Measurements from ENCODE around the gene GNB4. TPM values are rescaled to one million over a fixed set of nuclear protein-coding genes. Genes with fewer than 3 reads are reported as not detected.

The GNB4 gene
- polyA plus RNA-seq, 4 donors, result 0.67 to 9.7 (median 4.5) TPM

DNA sequence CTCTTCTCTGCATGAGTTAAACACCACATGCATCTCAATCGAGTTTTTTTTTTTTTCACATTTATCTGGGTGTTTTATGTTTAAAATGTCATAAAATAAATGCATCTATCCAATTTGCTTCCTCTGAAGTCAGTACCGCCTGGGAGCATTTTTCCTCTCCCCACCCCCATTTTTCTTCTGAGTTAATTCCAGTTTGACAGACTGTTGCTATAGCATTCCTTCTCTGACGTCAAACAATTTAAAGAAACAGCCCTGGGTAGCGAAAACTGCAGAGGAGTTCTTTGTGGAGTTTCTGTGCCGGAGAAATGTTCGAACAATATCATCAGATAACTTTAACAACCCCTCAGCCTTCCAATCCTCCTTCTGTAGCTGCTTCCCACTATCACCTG, 900 bp upstream of the GNB4 start:
- Histone ChIP-seq H3K27me3 (ENCODE audit: control insufficient read depth in 3 of 3, insufficient read depth in 3 of 3, low read length in 3 of 3) (peaks cover 0 to 35% (median 0%) of the 10 kb centered on the region in 3 donors), H3K4me1 (ENCODE audit: control insufficient read depth in 3 of 3, insufficient read depth in 2 of 3, low read depth in 1 of 3, low read length in 2 of 3) (peaks cover 0 to 14% (median 3%) of the 10 kb centered on the region in 3 donors), H3K9me3 (ENCODE audit: control insufficient read depth in 2 of 2, insufficient read depth in 1 of 2, low read depth in 1 of 2, low read length in 1 of 2) (no peaks in the 10 kb centered on the region), H3K4me3 (ENCODE audit: low read depth in 1 of 3, low read length in 3 of 3) (peak overlapping the region in 1 of 3 donors; percentile 62), H3K27ac (ENCODE audit: low read depth in 1 of 3, low read length in 2 of 3) (peak overlapping the region in 2 of 3 donors; percentile 92), H3K36me3 (ENCODE audit: control insufficient read depth in 3 of 3, insufficient read depth in 2 of 3, low read depth in 1 of 3, low read length in 3 of 3) (no peaks in the 10 kb centered on the region)
- peak in 1 of 2 donors; percentile 39 for DNase-seq
- FAIRE-seq, result no peak
- 45 to 63% (median 52%) methylated on average over 6 of the region's 6 CpGs for WGBS, 3 donors

DNA sequence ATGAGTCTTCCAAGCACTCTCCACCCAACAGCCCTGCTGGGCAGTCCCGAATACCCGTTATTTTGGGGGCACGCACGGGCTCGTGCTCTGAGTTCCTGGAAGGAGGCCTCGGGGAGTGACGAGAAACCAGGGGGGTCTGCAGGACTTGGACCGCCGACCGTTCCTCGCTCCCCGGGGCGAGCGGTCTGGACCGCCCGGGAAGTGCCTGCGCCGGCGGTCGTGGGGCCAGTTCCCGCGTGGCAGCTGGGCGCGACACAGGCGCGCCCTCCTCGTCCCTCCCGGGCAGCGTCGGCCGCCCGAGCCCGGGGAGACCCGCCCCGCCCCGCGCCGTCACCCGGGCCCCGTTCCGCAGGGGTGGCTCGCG, 387 bp downstream of the GNB4 start:
- 1 to 5% (median 4%) methylated on average over 14 to 43 of the region's 43 CpGs for WGBS, 3 donors
- no peak for FAIRE-seq
- H3K4me3 ChIP-seq (ENCODE audit: low read depth in 1 of 3, low read length in 3 of 3), result peak overlapping the region; percentile 49 to 52 (median 51)
- no peaks in the 10 kb centered on the region for H3K36me3 ChIP-seq (ENCODE audit: control insufficient read depth in 3 of 3, insufficient read depth in 2 of 3, low read depth in 1 of 3, low read length in 3 of 3)
- DNase-seq, result peak in 1 of 2 donors; percentile 4
- H3K27ac ChIP-seq (ENCODE audit: low read depth in 1 of 3, low read length in 2 of 3), result peak overlapping the region; percentile 34 to 92 (median 75)
- no peaks in the 10 kb centered on the region for H3K9me3 ChIP-seq (ENCODE audit: control insufficient read depth in 2 of 2, insufficient read depth in 1 of 2, low read depth in 1 of 2, low read length in 1 of 2)
- peaks cover 0 to 35% (median 0%) of the 10 kb centered on the region in 3 donors for H3K27me3 ChIP-seq (ENCODE audit: control insufficient read depth in 3 of 3, insufficient read depth in 3 of 3, low read length in 3 of 3)
- peaks cover 0 to 14% (median 3%) of the 10 kb centered on the region in 3 donors for H3K4me1 ChIP-seq (ENCODE audit: control insufficient read depth in 3 of 3, insufficient read depth in 2 of 3, low read depth in 1 of 3, low read length in 2 of 3)

DNA sequence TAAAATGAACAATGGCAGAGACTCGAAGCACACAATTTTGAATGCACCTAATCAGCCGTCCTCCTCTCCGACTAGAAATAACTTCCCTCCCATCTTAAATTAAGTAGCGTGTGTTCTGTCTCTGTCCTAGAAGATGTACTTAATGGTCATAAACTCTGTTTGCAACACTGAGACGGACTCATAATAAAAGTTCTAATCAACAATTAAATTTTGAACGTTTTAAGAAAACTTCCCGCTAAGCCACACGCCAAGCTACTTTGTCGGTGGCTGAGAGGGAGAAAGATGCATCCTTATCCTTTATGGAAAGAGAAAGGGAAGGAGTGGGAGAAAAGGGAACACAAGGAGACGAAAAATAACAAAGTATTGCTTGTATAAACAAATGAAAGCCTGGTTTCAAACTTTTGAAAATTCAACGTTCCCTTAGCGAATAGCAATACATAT, 989 bp downstream of the GNB4 start:
- no peaks in the 10 kb centered on the region for H3K36me3 ChIP-seq (ENCODE audit: control insufficient read depth in 3 of 3, insufficient read depth in 2 of 3, low read depth in 1 of 3, low read length in 3 of 3)
- peaks cover 0 to 14% (median 3%) of the 10 kb centered on the region in 3 donors for H3K4me1 ChIP-seq (ENCODE audit: control insufficient read depth in 3 of 3, insufficient read depth in 2 of 3, low read depth in 1 of 3, low read length in 2 of 3)
- no peak for FAIRE-seq
- WGBS, 3 donors, result 16 to 41% (median 37%) methylated on average over 12 of the region's 12 CpGs
- peak in 1 of 2 donors; percentile 12 for DNase-seq
- no peaks in the 10 kb centered on the region for H3K9me3 ChIP-seq (ENCODE audit: control insufficient read depth in 2 of 2, insufficient read depth in 1 of 2, low read depth in 1 of 2, low read length in 1 of 2)
- H3K4me3 ChIP-seq (ENCODE audit: low read depth in 1 of 3, low read length in 3 of 3), result peak overlapping the region in 2 of 3 donors; percentile 51 to 52
- H3K27ac ChIP-seq (ENCODE audit: low read depth in 1 of 3, low read length in 2 of 3), result peak overlapping the region in 2 of 3 donors; percentile 62 to 75
- H3K27me3 ChIP-seq (ENCODE audit: control insufficient read depth in 3 of 3, insufficient read depth in 3 of 3, low read length in 3 of 3), result peaks cover 0 to 35% (median 0%) of the 10 kb centered on the region in 3 donors

DNA sequence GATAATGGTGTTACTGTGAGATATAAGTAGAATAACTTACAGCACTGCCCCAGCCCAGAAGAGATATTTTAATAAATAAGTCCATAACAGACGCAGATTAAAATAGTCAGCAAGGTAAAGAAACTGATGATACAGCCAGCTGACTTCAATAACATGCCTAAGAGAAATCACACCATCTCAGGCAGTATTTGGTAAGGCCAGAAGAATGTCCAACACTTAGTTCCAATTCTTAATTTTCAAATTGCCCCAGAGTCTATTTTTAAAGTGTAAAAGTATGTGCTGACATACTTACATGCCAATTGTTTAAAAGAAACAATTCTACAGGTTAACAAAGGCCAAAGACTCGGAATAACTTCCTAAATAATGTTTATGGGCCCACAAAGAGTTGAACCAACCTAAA, 1.6 kb downstream of the GNB4 start:
- FAIRE-seq (no peak), DNase-seq (no peak)
- peak overlapping the region in 2 of 3 donors; percentile 57 to 75 for H3K27ac ChIP-seq (ENCODE audit: low read depth in 1 of 3, low read length in 2 of 3)
- peaks cover 0 to 14% (median 3%) of the 10 kb centered on the region in 3 donors for H3K4me1 ChIP-seq (ENCODE audit: control insufficient read depth in 3 of 3, insufficient read depth in 2 of 3, low read depth in 1 of 3, low read length in 2 of 3)
- peaks cover 0 to 35% (median 0%) of the 10 kb centered on the region in 3 donors for H3K27me3 ChIP-seq (ENCODE audit: control insufficient read depth in 3 of 3, insufficient read depth in 3 of 3, low read length in 3 of 3)
- H3K36me3 ChIP-seq (ENCODE audit: control insufficient read depth in 3 of 3, insufficient read depth in 2 of 3, low read depth in 1 of 3, low read length in 3 of 3), result no peaks in the 10 kb centered on the region
- 61 to 92% (median 75%) methylated on average over 2 of the region's 2 CpGs for WGBS, 3 donors
- H3K4me3 ChIP-seq (ENCODE audit: low read depth in 1 of 3, low read length in 3 of 3), result no peak overlapping the region
- no peaks in the 10 kb centered on the region for H3K9me3 ChIP-seq (ENCODE audit: control insufficient read depth in 2 of 2, insufficient read depth in 1 of 2, low read depth in 1 of 2, low read length in 1 of 2)

DNA sequence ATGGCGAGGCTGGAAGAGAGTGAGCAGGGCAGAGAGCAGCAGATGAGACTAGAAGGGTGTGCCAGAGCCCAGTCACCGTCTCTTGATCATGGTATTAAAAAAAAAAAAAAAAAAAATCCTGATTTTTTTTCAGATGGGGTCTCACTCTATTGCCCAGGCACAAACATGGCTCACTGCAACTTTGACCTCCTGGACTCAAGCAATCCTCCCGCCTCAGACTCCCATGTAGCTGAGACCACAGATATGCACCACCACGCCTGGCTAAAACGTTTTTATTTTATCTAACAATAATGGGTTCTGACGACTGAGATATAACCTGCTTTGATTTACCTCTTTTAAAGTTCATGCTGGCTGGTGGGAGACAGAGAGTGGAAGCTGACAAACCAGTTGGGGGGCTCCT, 4.0 kb downstream of the GNB4 start:
- H3K9me3 ChIP-seq (ENCODE audit: control insufficient read depth in 2 of 2, insufficient read depth in 1 of 2, low read depth in 1 of 2, low read length in 1 of 2), result no peaks in the 10 kb centered on the region
- H3K4me1 ChIP-seq (ENCODE audit: control insufficient read depth in 3 of 3, insufficient read depth in 2 of 3, low read depth in 1 of 3, low read length in 2 of 3), result peaks cover 0 to 14% (median 3%) of the 10 kb centered on the region in 3 donors
- H3K27ac ChIP-seq (ENCODE audit: low read depth in 1 of 3, low read length in 2 of 3), result no peak overlapping the region
- H3K36me3 ChIP-seq (ENCODE audit: control insufficient read depth in 3 of 3, insufficient read depth in 2 of 3, low read depth in 1 of 3, low read length in 3 of 3), result no peaks in the 10 kb centered on the region
- H3K27me3 ChIP-seq (ENCODE audit: control insufficient read depth in 3 of 3, insufficient read depth in 3 of 3, low read length in 3 of 3), result peaks cover 0 to 27% (median 0%) of the 10 kb centered on the region in 3 donors
- DNase-seq (no peak), FAIRE-seq (no peak)
- H3K4me3 ChIP-seq (ENCODE audit: low read depth in 1 of 3, low read length in 3 of 3), result no peak overlapping the region
- 62 to 73% (median 62%) methylated on average over 6 of the region's 6 CpGs for WGBS, 3 donors

DNA sequence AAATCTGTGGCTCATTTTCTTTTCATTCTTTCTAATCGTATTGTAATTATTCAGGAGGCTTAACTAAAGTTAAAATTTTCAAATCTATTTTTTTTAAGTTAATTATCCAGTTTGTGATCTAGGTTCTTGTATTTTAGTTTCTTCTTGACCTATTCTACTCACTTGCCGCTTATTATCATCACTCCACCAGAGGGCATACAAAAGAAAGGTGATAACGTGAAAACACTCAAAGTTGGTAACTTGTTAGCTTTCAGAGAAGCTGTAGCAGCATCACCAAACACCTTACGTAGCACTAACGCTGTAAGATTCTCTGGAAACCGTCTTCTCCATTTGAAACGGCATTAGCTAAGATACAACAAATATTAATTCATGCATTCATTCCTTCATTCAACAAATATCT, 4.8 kb downstream of the GNB4 start:
- Histone ChIP-seq H3K27ac (ENCODE audit: low read depth in 1 of 3, low read length in 2 of 3) (no peak overlapping the region), H3K4me1 (ENCODE audit: control insufficient read depth in 3 of 3, insufficient read depth in 2 of 3, low read depth in 1 of 3, low read length in 2 of 3) (peaks cover 0 to 9% (median 3%) of the 10 kb centered on the region in 3 donors), H3K9me3 (ENCODE audit: control insufficient read depth in 2 of 2, insufficient read depth in 1 of 2, low read depth in 1 of 2, low read length in 1 of 2) (no peaks in the 10 kb centered on the region), H3K27me3 (ENCODE audit: control insufficient read depth in 3 of 3, insufficient read depth in 3 of 3, low read length in 3 of 3) (peaks cover 0 to 20% (median 0%) of the 10 kb centered on the region in 3 donors), H3K4me3 (ENCODE audit: low read depth in 1 of 3, low read length in 3 of 3) (no peak overlapping the region), H3K36me3 (ENCODE audit: control insufficient read depth in 3 of 3, insufficient read depth in 2 of 3, low read depth in 1 of 3, low read length in 3 of 3) (no peaks in the 10 kb centered on the region)
- FAIRE-seq (no peak), DNase-seq (no peak)
- 48 to 57% (median 51%) methylated on average over 7 of the region's 7 CpGs for WGBS, 3 donors

DNA sequence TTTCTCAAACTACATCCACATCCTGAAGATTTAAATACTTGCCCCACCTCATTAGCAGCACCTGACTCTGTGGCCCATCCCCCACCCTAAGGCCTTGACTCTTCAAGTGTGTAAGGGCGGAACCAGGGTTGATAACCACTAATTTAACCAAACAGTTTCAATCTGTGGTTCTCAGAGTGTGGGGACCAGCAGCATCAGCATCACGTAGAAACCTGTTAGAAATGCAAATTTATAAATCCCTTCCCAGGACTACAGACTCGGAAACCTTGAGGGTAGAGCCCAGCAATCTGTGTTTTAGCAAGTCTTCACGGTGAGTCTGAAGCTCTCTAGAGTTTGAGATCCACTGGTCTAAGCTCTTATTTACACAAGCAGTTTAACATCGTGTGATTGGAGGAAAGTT, 12.4 kb downstream of the GNB4 start:
- H3K36me3 ChIP-seq (ENCODE audit: control insufficient read depth in 3 of 3, insufficient read depth in 2 of 3, low read depth in 1 of 3, low read length in 3 of 3), result no peaks in the 10 kb centered on the region
- H3K27ac ChIP-seq (ENCODE audit: low read depth in 1 of 3, low read length in 2 of 3), result no peak overlapping the region
- 28 to 45% (median 30%) methylated on average over 5 of the region's 5 CpGs for WGBS, 3 donors
- FAIRE-seq, result no peak
- H3K4me3 ChIP-seq (ENCODE audit: low read depth in 1 of 3, low read length in 3 of 3), result no peak overlapping the region
- H3K27me3 ChIP-seq (ENCODE audit: control insufficient read depth in 3 of 3, insufficient read depth in 3 of 3, low read length in 3 of 3), result no peaks in the 10 kb centered on the region
- H3K4me1 ChIP-seq (ENCODE audit: control insufficient read depth in 3 of 3, insufficient read depth in 2 of 3, low read depth in 1 of 3, low read length in 2 of 3), result no peaks in the 10 kb centered on the region
- H3K9me3 ChIP-seq (ENCODE audit: control insufficient read depth in 2 of 2, insufficient read depth in 1 of 2, low read depth in 1 of 2, low read length in 1 of 2), result no peaks in the 10 kb centered on the region
- DNase-seq, result no peak

DNA sequence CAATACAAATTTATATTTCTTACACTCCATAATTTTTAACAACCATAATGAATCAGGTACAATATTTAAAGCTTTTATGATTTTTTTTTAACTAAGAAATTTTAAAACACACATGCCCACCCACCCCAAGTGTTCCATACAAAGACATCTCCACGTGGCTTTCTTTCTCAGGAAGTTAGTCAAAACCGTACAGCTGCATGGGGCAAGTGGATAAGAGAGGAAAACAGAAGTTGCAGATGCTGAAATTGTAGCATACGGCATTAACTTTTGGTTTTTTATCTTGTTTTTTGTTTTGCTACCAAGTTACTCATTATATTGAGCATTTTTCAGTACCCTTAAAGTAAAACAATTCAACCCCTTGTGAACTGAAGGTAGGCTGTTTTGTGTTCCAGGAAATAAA, 14.8 kb downstream of the GNB4 start:
- no peak overlapping the region for H3K4me3 ChIP-seq (ENCODE audit: low read depth in 1 of 3, low read length in 3 of 3)
- WGBS, 3 donors, result 48 to 73% (median 58%) methylated on average over 3 of the region's 3 CpGs
- H3K27me3 ChIP-seq (ENCODE audit: control insufficient read depth in 3 of 3, insufficient read depth in 3 of 3, low read length in 3 of 3), result no peaks in the 10 kb centered on the region
- no peaks in the 10 kb centered on the region for H3K36me3 ChIP-seq (ENCODE audit: control insufficient read depth in 3 of 3, insufficient read depth in 2 of 3, low read depth in 1 of 3, low read length in 3 of 3)
- peaks cover 0 to 3% (median 0%) of the 10 kb centered on the region in 3 donors for H3K4me1 ChIP-seq (ENCODE audit: control insufficient read depth in 3 of 3, insufficient read depth in 2 of 3, low read depth in 1 of 3, low read length in 2 of 3)
- no peak overlapping the region for H3K27ac ChIP-seq (ENCODE audit: low read depth in 1 of 3, low read length in 2 of 3)
- DNase-seq, result no peak
- FAIRE-seq, result no peak
- H3K9me3 ChIP-seq (ENCODE audit: control insufficient read depth in 2 of 2, insufficient read depth in 1 of 2, low read depth in 1 of 2, low read length in 1 of 2), result no peaks in the 10 kb centered on the region

DNA sequence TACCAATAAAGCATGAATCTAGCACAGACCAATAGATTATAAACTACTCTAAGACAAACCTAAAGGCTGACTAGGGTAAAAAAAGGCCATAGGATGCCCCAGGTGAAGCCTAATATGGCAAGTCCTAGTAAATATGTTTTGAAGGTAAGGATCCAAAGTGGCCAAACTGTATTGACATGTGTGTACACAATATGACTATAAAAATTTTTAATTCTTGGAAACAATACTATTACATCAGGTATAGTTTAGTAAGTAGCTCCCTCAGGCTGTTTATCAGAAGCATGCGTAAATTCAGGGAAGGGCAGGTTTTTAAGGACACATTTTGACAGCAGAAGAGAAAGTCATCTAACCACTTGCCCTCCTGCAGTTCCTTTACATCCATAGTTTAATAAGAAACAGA, 18.8 kb downstream of the GNB4 start:
- WGBS, 3 donors, result 76 to 87% (median 85%) methylated on average over 1 of the region's 1 CpG
- H3K9me3 ChIP-seq (ENCODE audit: control insufficient read depth in 2 of 2, insufficient read depth in 1 of 2, low read depth in 1 of 2, low read length in 1 of 2), result no peaks in the 10 kb centered on the region
- peaks cover 0 to 3% (median 0%) of the 10 kb centered on the region in 3 donors for H3K4me1 ChIP-seq (ENCODE audit: control insufficient read depth in 3 of 3, insufficient read depth in 2 of 3, low read depth in 1 of 3, low read length in 2 of 3)
- H3K4me3 ChIP-seq (ENCODE audit: low read depth in 1 of 3, low read length in 3 of 3), result no peak overlapping the region
- no peaks in the 10 kb centered on the region for H3K27me3 ChIP-seq (ENCODE audit: control insufficient read depth in 3 of 3, insufficient read depth in 3 of 3, low read length in 3 of 3)
- H3K27ac ChIP-seq (ENCODE audit: low read depth in 1 of 3, low read length in 2 of 3), result no peak overlapping the region
- no peaks in the 10 kb centered on the region for H3K36me3 ChIP-seq (ENCODE audit: control insufficient read depth in 3 of 3, insufficient read depth in 2 of 3, low read depth in 1 of 3, low read length in 3 of 3)
- no peak for DNase-seq
- FAIRE-seq, result no peak

Data from small intestine (tissue), 7 donors.